Trophoblast cell (in vitro differentiated cells and primary cell): ENCODE data around the gene RNF152.

Experiments used
- DNase-seq, 2 donors: peaks; one replicate each; pipeline ENCODE4 v3.0.0-alpha.2; 2016
- H2AFZ ChIP-seq: 2 replicates; pipeline ENCODE4 v1.6.1; 2013; ENCODE audit warnings: low read length, moderate library complexity, mild to moderate bottlenecking; ENCODE audit not compliant: insufficient read depth, poor library complexity
- H2AK5ac ChIP-seq: 2 replicates; pipeline ENCODE4 v1.6.1; 2013; ENCODE audit warnings: mild to moderate bottlenecking, low read length
- H2BK120ac ChIP-seq: 2 replicates; pipeline ENCODE4 v1.6.1; 2013; ENCODE audit warnings: low read length, mild to moderate bottlenecking, moderate library complexity; ENCODE audit not compliant: insufficient read depth, poor library complexity
- H2BK12ac ChIP-seq: 2 replicates; pipeline ENCODE4 v1.6.1; 2013; ENCODE audit warnings: mild to moderate bottlenecking, low read length, moderate library complexity
- H2BK5ac ChIP-seq: 2 replicates; pipeline ENCODE4 v1.6.1; 2013; ENCODE audit warnings: low read length, low read depth, moderate library complexity, mild to moderate bottlenecking; ENCODE audit not compliant: poor library complexity
- H3K14ac ChIP-seq: 2 replicates; pipeline ENCODE4 v1.6.1; 2013; ENCODE audit warnings: mild to moderate bottlenecking, low read length
- H3K18ac ChIP-seq: 2 replicates; pipeline ENCODE4 v1.6.1; 2013; ENCODE audit warnings: mild to moderate bottlenecking, low read length
- H3K23ac ChIP-seq: 2 replicates; pipeline ENCODE4 v1.6.1; 2013; ENCODE audit warnings: low read length
- H3K27ac ChIP-seq: 2 replicates; pipeline ENCODE4 v1.5.1; 2013; ENCODE audit warnings: low read depth, mild to moderate bottlenecking, inconsistent platforms, low read length, moderate library complexity
- H3K27me3 ChIP-seq: 2 replicates; pipeline ENCODE4 v1.6.1; 2013; ENCODE audit warnings: inconsistent platforms, mild to moderate bottlenecking, low read length, moderate library complexity; ENCODE audit not compliant: insufficient read depth
- H3K36me3 ChIP-seq, 2 experiments: 1 replicate in 1 of 2; 2 replicates in 1 of 2; pipeline ENCODE4 v1.6.1; 2013; ENCODE audit warnings: low read length in 2 of 2, mild to moderate bottlenecking in 2 of 2, moderate library complexity in 1 of 2; ENCODE audit not compliant: insufficient read depth in 2 of 2, control insufficient read depth in 1 of 2
- H3K4ac ChIP-seq: 2 replicates; pipeline ENCODE4 v1.6.1; 2013; ENCODE audit warnings: low read depth, mild to moderate bottlenecking, low read length, moderate library complexity
- H3K4me1 ChIP-seq, 2 experiments: 1 replicate in 1 of 2; 2 replicates in 1 of 2; pipeline ENCODE4 v1.6.1; 2013; ENCODE audit warnings: low read length in 2 of 2, mild to moderate bottlenecking in 2 of 2, moderate library complexity in 1 of 2; ENCODE audit not compliant: insufficient read depth in 2 of 2, control insufficient read depth in 1 of 2
- H3K4me2 ChIP-seq: 2 replicates; pipeline ENCODE4 v1.6.1; 2013; ENCODE audit warnings: inconsistent platforms, mild to moderate bottlenecking, low read length, moderate library complexity
- H3K4me3 ChIP-seq: 2 replicates; pipeline ENCODE4 v1.5.1; 2013; ENCODE audit warnings: mild to moderate bottlenecking, low read depth, low read length, inconsistent platforms
- H3K79me1 ChIP-seq: one replicate; pipeline ENCODE4 v1.6.1; 2013; ENCODE audit warnings: low read length
- H3K79me2 ChIP-seq: 2 replicates; pipeline ENCODE4 v1.6.1; 2013; ENCODE audit warnings: low read length, mild to moderate bottlenecking; ENCODE audit not compliant: control insufficient read depth, insufficient read depth, poor library complexity
- H3K9ac ChIP-seq: 2 replicates; pipeline ENCODE4 v1.6.1; 2013; ENCODE audit warnings: mild to moderate bottlenecking, low read length
- H3K9me3 ChIP-seq: 2 replicates; pipeline ENCODE4 v1.6.1; 2013; ENCODE audit warnings: low read depth, mild to moderate bottlenecking, control low read depth, inconsistent platforms, low read length; ENCODE audit not compliant: insufficient read depth
- H4K12ac ChIP-seq: 2 replicates; pipeline ENCODE4 v1.6.1; 2013; ENCODE audit warnings: low read depth, mild to moderate bottlenecking, low read length, moderate library complexity
- H4K8ac ChIP-seq: 2 replicates; pipeline ENCODE4 v1.6.1; 2013; ENCODE audit warnings: low read depth, mild to moderate bottlenecking, low read length, moderate library complexity
- H4K91ac ChIP-seq: one replicate; pipeline ENCODE4 v1.6.1; 2013; ENCODE audit warnings: low read depth, mild to moderate bottlenecking, low read length, moderate library complexity
- WGBS: extraction: QIAGEN DNeasy Blood & Tissue Kit; methylation state at CpG from one replicate; pipeline ENCODE4 v1.1.7; 2013; ENCODE audit warnings: missing lambda C conversion rate; ENCODE audit not compliant: insufficient read length, insufficient coverage; ENCODE audit errors: extremely low coverage; 5-methylcytosine and 5-hydroxymethylcytosine counted together

RNF152 gene

GRCh38 chr18:61890344-61890743 is 2.5 kb downstream of the RNF152 start:
- Histone ChIP-seq H3K27ac (no peak overlapping the region), H3K23ac (no peak overlapping the region), H2AK5ac (no peak overlapping the region), H3K79me2 (peaks cover 5% of the 10 kb centered on the region), H4K91ac (no peak overlapping the region), H3K4me1 (peaks cover 0 to 8% of the 10 kb centered on the region in 2 experiments), H3K14ac (no peak overlapping the region), H3K18ac (no peak overlapping the region), H2BK12ac (no peak overlapping the region), H3K27me3 (no peaks in the 10 kb centered on the region), H3K36me3 (peaks cover 2 to 7% of the 10 kb centered on the region in 2 experiments), H3K79me1 (peaks cover 12% of the 10 kb centered on the region), H2BK120ac (no peak overlapping the region), H3K4me2 (no peak overlapping the region), H3K4ac (no peak overlapping the region), H3K9me3 (no peaks in the 10 kb centered on the region), H4K8ac (no peak overlapping the region), H2AFZ (no peak overlapping the region), H3K4me3 (no peak overlapping the region), H2BK5ac (no peak overlapping the region), H4K12ac (no peak overlapping the region), H3K9ac (no peak overlapping the region)
- WGBS = no CpG with 5 or more reads among the region's 3 CpGs
- no peak for DNase-seq

DNA sequence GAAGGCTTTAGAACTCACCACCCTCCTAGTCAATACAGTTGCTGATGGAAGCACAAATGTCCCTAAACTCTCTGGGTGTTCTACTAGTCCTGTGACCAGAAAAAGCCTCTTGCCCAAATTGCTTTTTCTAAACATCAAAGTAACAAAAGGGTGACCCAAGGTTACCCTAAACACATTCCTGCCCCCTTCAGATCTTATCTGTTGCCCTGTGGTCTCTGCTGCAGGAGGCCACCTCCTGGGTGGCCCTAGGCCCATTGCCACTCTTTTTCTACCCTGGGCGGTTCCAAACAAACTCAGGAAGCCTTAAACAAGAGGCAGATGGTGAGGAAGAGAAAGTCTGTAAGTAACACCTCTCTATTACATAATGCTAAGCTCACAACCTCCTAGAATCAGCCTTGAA is 3.3 kb downstream of the RNF152 start:
- Histone ChIP-seq H4K8ac (no peak overlapping the region), H2AFZ (no peak overlapping the region), H2BK120ac (no peak overlapping the region), H4K91ac (no peak overlapping the region), H3K23ac (no peak overlapping the region), H3K79me1 (peaks cover 12% of the 10 kb centered on the region), H3K27ac (no peak overlapping the region), H3K4me1 (peaks cover 0 to 4% of the 10 kb centered on the region in 2 experiments), H2BK12ac (no peak overlapping the region), H2BK5ac (no peak overlapping the region), H3K14ac (no peak overlapping the region), H2AK5ac (no peak overlapping the region), H3K9ac (no peak overlapping the region), H3K4ac (no peak overlapping the region), H3K18ac (no peak overlapping the region), H4K12ac (no peak overlapping the region), H3K4me2 (no peak overlapping the region), H3K4me3 (no peak overlapping the region), H3K27me3 (no peaks in the 10 kb centered on the region), H3K79me2 (peaks cover 5% of the 10 kb centered on the region), H3K9me3 (no peaks in the 10 kb centered on the region), H3K36me3 (peaks cover 2 to 7% of the 10 kb centered on the region in 2 experiments)
- no CpG with 5 or more reads among the region's 1 CpG for WGBS
- no peak for DNase-seq

DNA sequence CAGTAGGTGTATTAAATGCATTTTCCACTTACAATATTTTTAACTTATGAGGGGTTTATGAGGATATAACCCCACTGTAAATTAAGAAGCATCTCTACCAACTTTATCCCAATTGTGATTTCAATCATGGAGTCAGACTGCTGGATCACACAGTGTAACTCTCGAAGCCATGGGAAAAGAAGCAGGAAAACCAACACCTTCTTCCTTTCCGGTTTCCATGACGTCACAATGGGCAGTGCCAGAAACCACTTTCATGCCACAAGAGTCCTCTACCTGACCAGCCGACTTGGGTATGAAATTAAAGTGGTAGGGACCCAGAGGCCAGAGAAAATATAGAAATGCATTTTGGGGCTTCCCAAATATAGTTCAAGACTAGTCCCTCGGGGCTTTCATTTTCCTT is 4.2 kb downstream of the RNF152 start:
- Histone ChIP-seq H3K79me1 (peaks cover 5% of the 10 kb centered on the region), H2BK120ac (no peak overlapping the region), H3K36me3 (peaks cover 2 to 7% of the 10 kb centered on the region in 2 experiments), H3K4me3 (no peak overlapping the region), H3K23ac (no peak overlapping the region), H3K14ac (no peak overlapping the region), H3K4me2 (no peak overlapping the region), H3K18ac (no peak overlapping the region), H2BK5ac (no peak overlapping the region), H4K8ac (no peak overlapping the region), H3K4me1 (peaks cover 5% of the 10 kb centered on the region in 2 experiments), H3K27ac (no peak overlapping the region), H3K27me3 (no peaks in the 10 kb centered on the region), H4K12ac (no peak overlapping the region), H3K4ac (no peak overlapping the region), H3K9ac (no peak overlapping the region), H2AK5ac (no peak overlapping the region), H2BK12ac (no peak overlapping the region), H2AFZ (no peak overlapping the region), H3K9me3 (no peaks in the 10 kb centered on the region), H4K91ac (no peak overlapping the region), H3K79me2 (peaks cover 2% of the 10 kb centered on the region)
- no CpG with 5 or more reads among the region's 5 CpGs for WGBS
- no peak for DNase-seq

DNA sequence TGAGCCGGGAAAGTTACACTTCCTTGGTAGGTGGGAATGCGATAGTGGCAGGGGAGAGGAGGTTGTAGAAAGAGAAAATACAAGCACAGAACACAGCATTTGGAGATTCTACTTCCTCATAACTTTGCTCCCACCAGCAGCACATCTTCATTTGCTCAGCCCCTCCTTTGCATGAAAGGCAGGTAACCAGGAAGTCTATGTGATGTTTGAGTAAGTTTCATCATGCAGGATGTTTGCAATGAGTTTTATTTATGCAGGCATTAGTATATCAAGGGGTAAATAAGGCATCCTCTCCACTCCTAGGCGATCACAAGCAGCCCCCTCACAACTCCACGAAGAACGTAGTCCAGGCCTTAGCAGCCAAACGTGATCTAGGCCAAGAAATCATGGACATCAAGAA is 5.0 kb downstream of the RNF152 start:
- no peaks in the 10 kb centered on the region for H3K9me3 ChIP-seq
- H4K8ac ChIP-seq = no peak overlapping the region
- no peak overlapping the region for H3K14ac ChIP-seq
- H3K18ac ChIP-seq = no peak overlapping the region
- H3K79me1 ChIP-seq = no peaks in the 10 kb centered on the region
- H3K9ac ChIP-seq = no peak overlapping the region
- no peak overlapping the region for H4K12ac ChIP-seq
- DNase-seq = no peak
- no peak overlapping the region for H3K23ac ChIP-seq
- H3K4me2 ChIP-seq = no peak overlapping the region
- no peak overlapping the region for H2AK5ac ChIP-seq
- H2AFZ ChIP-seq = no peak overlapping the region
- no peak overlapping the region for H3K4me3 ChIP-seq
- H4K91ac ChIP-seq = no peak overlapping the region
- no CpG with 5 or more reads among the region's 6 CpGs for WGBS
- H3K27me3 ChIP-seq = no peaks in the 10 kb centered on the region
- no peak overlapping the region for H2BK5ac ChIP-seq
- H3K79me2 ChIP-seq = no peaks in the 10 kb centered on the region
- peaks cover 7% of the 10 kb centered on the region in 2 experiments for H3K4me1 ChIP-seq
- no peak overlapping the region for H3K27ac ChIP-seq
- no peak overlapping the region for H2BK12ac ChIP-seq
- H3K4ac ChIP-seq = no peak overlapping the region
- no peak overlapping the region for H2BK120ac ChIP-seq
- H3K36me3 ChIP-seq = peaks cover 2 to 7% of the 10 kb centered on the region in 2 experiments
